Ishikawa (cell line): ENCODE measurements around the gene SNTG2.

Source experiments
- CEBPB ChIP-seq: IDR thresholded peaks from 2 replicates; pipeline ENCODE4 v1.6.1; 2012
- CREB1 ChIP-seq: IDR thresholded peaks from 2 replicates; pipeline ENCODE4 v1.6.1; 2012; ENCODE audit warnings: low read depth
- EGR1 ChIP-seq: IDR thresholded peaks from 2 replicates; pipeline ENCODE4 v1.6.1; 2012
- EP300 ChIP-seq: IDR thresholded peaks from 2 replicates; pipeline ENCODE4 v1.6.1; 2012; ENCODE audit warnings: borderline replicate concordance
- FOXM1 ChIP-seq: IDR thresholded peaks from 2 replicates; pipeline ENCODE4 v1.6.1; 2012; ENCODE audit warnings: low read depth, borderline replicate concordance
- NFIC ChIP-seq: IDR thresholded peaks from 2 replicates; pipeline ENCODE4 v1.6.1; 2012
- RAD21 ChIP-seq: IDR thresholded peaks from 2 replicates; pipeline ENCODE4 v1.6.1; 2012; ENCODE audit warnings: low read depth
- TAF1 ChIP-seq: IDR thresholded peaks from 2 replicates; pipeline ENCODE4 v1.6.1; 2012; ENCODE audit warnings: low read depth, mild to moderate bottlenecking
- TCF12 ChIP-seq: IDR thresholded peaks from 2 replicates; pipeline ENCODE4 v1.6.1; 2012; ENCODE audit warnings: low read depth
- TEAD4 ChIP-seq: IDR thresholded peaks from 2 replicates; pipeline ENCODE4 v1.6.1; 2012
- YY1 ChIP-seq: IDR thresholded peaks from 2 replicates; pipeline ENCODE4 v1.6.1; 2012; ENCODE audit warnings: low read depth
- ZBTB7A ChIP-seq: IDR thresholded peaks from 2 replicates; pipeline ENCODE4 v1.6.1; 2012; ENCODE audit warnings: low read depth
- TF ChIP-seq, protein P1 (sequence below): IDR thresholded peaks from 2 replicates; pipeline ENCODE4 v1.6.1; 2012; ENCODE audit warnings: low read depth, mild to moderate bottlenecking
- TF ChIP-seq, protein P2 (sequence below): IDR thresholded peaks from 2 replicates; pipeline ENCODE4 v1.6.1; 2012
- TF ChIP-seq, protein P3 (sequence below): IDR thresholded peaks from 2 replicates; pipeline ENCODE4 v1.6.1; 2012

The SNTG2 gene

DNA sequence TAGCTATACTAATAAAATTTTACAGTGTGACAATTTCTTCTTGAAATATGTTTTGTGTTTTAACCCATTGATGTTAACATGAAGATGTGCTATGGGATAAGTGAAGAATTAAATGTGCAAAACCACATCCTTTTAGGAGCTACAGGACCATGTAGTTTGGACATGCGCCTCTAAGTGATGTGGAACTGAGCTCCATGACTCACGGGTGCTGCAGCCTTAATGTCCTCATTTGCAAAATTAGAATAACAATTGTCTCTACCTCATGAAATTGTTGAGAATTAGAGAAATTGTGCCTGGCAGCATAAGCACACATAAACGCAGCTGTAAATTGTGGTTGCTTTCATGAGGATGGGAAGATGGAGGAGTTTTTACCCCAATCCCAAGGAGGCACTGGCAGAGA is 431.0 kb downstream of the SNTG2 start:
- TF ChIP-seq, protein P1, sequence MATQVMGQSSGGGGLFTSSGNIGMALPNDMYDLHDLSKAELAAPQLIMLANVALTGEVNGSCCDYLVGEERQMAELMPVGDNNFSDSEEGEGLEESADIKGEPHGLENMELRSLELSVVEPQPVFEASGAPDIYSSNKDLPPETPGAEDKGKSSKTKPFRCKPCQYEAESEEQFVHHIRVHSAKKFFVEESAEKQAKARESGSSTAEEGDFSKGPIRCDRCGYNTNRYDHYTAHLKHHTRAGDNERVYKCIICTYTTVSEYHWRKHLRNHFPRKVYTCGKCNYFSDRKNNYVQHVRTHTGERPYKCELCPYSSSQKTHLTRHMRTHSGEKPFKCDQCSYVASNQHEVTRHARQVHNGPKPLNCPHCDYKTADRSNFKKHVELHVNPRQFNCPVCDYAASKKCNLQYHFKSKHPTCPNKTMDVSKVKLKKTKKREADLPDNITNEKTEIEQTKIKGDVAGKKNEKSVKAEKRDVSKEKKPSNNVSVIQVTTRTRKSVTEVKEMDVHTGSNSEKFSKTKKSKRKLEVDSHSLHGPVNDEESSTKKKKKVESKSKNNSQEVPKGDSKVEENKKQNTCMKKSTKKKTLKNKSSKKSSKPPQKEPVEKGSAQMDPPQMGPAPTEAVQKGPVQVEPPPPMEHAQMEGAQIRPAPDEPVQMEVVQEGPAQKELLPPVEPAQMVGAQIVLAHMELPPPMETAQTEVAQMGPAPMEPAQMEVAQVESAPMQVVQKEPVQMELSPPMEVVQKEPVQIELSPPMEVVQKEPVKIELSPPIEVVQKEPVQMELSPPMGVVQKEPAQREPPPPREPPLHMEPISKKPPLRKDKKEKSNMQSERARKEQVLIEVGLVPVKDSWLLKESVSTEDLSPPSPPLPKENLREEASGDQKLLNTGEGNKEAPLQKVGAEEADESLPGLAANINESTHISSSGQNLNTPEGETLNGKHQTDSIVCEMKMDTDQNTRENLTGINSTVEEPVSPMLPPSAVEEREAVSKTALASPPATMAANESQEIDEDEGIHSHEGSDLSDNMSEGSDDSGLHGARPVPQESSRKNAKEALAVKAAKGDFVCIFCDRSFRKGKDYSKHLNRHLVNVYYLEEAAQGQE, result no peak
- TF ChIP-seq TAF1 (no peak), YY1 (no peak), ZBTB7A (no peak), CREB1 (no peak), EP300 (no peak), TEAD4 (no peak), NFIC (no peak)
- TF ChIP-seq, protein P2, sequence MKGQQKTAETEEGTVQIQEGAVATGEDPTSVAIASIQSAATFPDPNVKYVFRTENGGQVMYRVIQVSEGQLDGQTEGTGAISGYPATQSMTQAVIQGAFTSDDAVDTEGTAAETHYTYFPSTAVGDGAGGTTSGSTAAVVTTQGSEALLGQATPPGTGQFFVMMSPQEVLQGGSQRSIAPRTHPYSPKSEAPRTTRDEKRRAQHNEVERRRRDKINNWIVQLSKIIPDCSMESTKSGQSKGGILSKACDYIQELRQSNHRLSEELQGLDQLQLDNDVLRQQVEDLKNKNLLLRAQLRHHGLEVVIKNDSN, result no peak

DNA sequence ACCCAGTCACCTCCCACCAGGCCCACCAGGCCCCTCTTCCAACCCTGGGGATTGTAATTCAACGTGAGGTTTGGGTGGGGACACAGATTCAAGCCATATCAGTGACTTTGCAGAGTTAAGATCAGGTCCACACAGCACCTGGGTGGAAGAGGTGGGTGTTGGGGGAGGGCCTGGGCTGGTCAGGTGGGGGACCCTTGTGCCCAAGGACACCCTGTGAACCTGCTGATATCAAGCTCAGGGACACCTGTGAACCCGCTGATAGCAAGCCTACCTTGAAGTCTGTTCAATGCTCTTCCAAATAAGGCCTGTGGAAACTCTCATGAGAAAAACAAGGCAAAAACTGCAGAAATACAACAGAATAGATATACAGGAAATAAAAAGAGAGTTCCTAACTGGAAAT is 442.7 kb downstream of the SNTG2 start:
- TF ChIP-seq, protein P1, result no peak
- TF ChIP-seq TEAD4, result no peak
- TF ChIP-seq RAD21, result no peak
- no peak for TF ChIP-seq ZBTB7A
- TF ChIP-seq FOXM1, result no peak

DNA sequence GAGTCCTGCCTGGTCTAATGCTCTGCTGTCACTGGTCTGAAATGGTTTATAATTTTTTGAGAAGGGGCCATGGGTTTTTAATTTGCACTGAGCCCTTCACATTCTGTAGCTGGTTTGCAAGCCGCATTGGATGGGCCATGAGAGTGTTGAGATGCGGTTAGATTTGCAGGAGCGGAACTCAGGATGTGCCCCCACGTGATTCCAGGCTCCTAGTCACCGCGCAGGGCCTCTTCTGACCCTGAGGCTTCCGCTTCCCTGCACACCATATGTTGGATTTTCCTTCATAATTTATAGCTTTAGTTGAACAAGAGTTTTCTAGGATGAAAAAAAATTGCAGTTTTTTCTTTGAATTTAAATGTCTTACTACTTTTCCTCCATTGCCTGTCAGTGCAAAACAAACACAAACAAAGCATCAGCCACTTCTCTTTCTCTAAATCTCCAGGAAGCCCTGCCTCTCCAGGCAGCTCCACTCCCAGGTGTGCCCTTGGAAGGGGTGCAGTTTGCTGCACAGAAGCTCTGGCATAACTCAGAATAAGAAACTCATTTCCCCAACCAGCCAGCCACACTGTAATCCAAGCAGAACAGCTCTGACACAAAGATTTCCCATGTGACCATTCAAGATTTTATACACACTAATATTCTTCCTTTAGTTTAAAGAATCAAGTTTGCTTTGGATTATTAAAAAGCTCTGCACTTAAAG is 444.2 kb downstream of the SNTG2 start:
- TF ChIP-seq EP300 (no peak), ZBTB7A (no peak), CEBPB (no peak), EGR1 (no peak), TAF1 (no peak), YY1 (no peak), TEAD4 (no peak), RAD21 (no peak), TCF12 (no peak), CREB1 (no peak), FOXM1 (no peak), NFIC (no peak)
- TF ChIP-seq, protein P2, result no peak
- TF ChIP-seq, protein P3, sequence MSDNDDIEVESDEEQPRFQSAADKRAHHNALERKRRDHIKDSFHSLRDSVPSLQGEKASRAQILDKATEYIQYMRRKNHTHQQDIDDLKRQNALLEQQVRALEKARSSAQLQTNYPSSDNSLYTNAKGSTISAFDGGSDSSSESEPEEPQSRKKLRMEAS, result no peak
- TF ChIP-seq, protein P1, result no peak

DNA sequence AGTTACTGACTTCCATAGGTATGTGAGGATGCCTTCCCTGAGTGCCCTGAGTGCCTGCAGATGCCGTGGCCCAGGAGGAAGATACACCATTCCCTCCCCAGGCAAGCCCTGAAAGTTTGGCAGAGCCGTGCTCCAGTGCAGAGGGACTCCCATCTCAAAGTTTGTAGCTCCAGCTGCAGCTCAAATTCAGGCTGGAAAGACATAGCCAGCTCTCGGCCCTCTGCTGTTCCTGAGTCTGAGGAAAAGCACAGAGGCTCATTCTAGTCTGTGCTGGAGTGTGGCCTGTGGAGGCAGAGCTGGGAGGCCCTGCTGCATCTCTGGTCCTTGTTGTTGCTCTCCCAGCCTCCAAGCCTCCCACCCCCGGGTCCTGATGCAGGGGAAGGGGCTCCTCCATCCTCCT is 446.7 kb downstream of the SNTG2 start:
- no peak for TF ChIP-seq CEBPB
- TF ChIP-seq TEAD4, result no peak
- TF ChIP-seq CREB1, result no peak
- TF ChIP-seq, protein P2, result no peak
- TF ChIP-seq NFIC, result no peak
- no peak for TF ChIP-seq TAF1
- TF ChIP-seq FOXM1, result no peak
- TF ChIP-seq TCF12, result no peak
- no peak for TF ChIP-seq EGR1
- no peak for TF ChIP-seq RAD21
- TF ChIP-seq EP300, result no peak
- TF ChIP-seq ZBTB7A, result no peak
